Omental fat pad (tissue), 4 donors: Measurements from ENCODE around the gene SDCBP2. TPM values are rescaled to one million over a fixed set of nuclear protein-coding genes. Genes with fewer than 3 reads are reported as not detected.
A peak's percentile ranks its signal among the peaks of the same experiment; 100 is the strongest.

Source experiments
- ATAC-seq: fragments of 150-250 bp; one replicate; pipeline ENCODE4 v1.9.1; 2016; ENCODE audit warnings: mild to moderate bottlenecking, moderate library complexity; ENCODE audit not compliant: low FRiP score
- DNase-seq: peaks from one replicate; pipeline ENCODE4 v3.0.0-alpha.2; 2019; ENCODE audit warnings: low spot score
- CTCF ChIP-seq, 3 donors: fragments of 450-650 bp; IDR thresholded peaks; one replicate each; pipeline ENCODE4 v1.5.1; 2016 to 2017; ENCODE audit warnings: antibody characterized with exemption in 3 of 3, mild to moderate bottlenecking in 3 of 3, moderate library complexity in 2 of 3
- total RNA-seq, 4 donors: library from RNA; depleted of rRNA; stranded (reverse); fragments of >200 nt; gene quantifications; one replicate each; pipeline ENCODE4 v1.1.0, GENCODE V29; 2016

The SDCBP2 gene
- total RNA-seq, 4 donors from 2014 or later, result 7.7 to 18.0 (median 9.8) TPM

- peak; percentile 13 for ATAC-seq
These were observed 47.5 kb downstream of the SDCBP2 start for GRCh38 chr20:1281279-1282057.

GRCh38 chr20:1280195-1281102 lies 48.5 kb downstream of the SDCBP2 start:
- no peak for TF ChIP-seq CTCF (IDR thresholded peaks at IDR 0.05)
- DNase-seq (no peak), ATAC-seq (no peak)

More at GRCh38 chr20:1281279-1282057, 47.5 kb downstream of the SDCBP2 start:
- TF ChIP-seq CTCF (IDR thresholded peaks at IDR 0.05), result no peak
- no peak for DNase-seq

- TF ChIP-seq CTCF (IDR thresholded peaks at IDR 0.05), result no peak
- ATAC-seq (no peak), DNase-seq (no peak)
These were observed 49.9 kb downstream of the SDCBP2 start for GRCh38 chr20:1278993-1279392.

GRCh38 chr20:1277529-1278322 lies 51.2 kb downstream of the SDCBP2 start:
- no peak for TF ChIP-seq CTCF (IDR thresholded peaks at IDR 0.05)
- DNase-seq (no peak), ATAC-seq (no peak)

GRCh38 chr20:1275919-1276318 lies 53.0 kb downstream of the SDCBP2 start:
- TF ChIP-seq CTCF (IDR thresholded peaks at IDR 0.05), result no peak
- DNase-seq (no peak), ATAC-seq (no peak)

- TF ChIP-seq CTCF (IDR thresholded peaks at IDR 0.05), result no peak
- no peak for ATAC-seq
- DNase-seq, result no peak
These were observed 54.2 kb downstream of the SDCBP2 start for GRCh38 chr20:1274485-1275311.
